ENCODE data around the gene GLRX5. TPM values are rescaled to one million over a fixed set of nuclear protein-coding genes. Genes with fewer than 3 reads are reported as not detected.
A peak's percentile ranks its signal among the peaks of the same experiment; 100 is the strongest.

The GLRX5 gene
- total RNA-seq, 1 experiment from 2014 or later = 62.2 TPM

GRCh38 chr14:95557291-95557690 lies 22.4 kb downstream of the GLRX5 start:
- no peak overlapping the region for H3K4me3 Mint-ChIP-seq
- Histone ChIP-seq H4K5ac (ENCODE audit: insufficient read length, low read depth, low read length) (no peak overlapping the region), H2BK5ac (ENCODE audit: insufficient read length, low read length) (no peak overlapping the region), H2AK5ac (ENCODE audit: insufficient read length, low read length) (no peak overlapping the region), H4K20me1 (ENCODE audit: control insufficient read depth, insufficient read depth, insufficient read length) (no peaks in the 10 kb centered on the region), H3T11ph (ENCODE audit: low read length) (no peak overlapping the region), H3K4me2 (ENCODE audit: insufficient read depth, insufficient read length, low read length) (no peak overlapping the region), H2BK20ac (ENCODE audit: low read depth, low read length, poor library complexity, severe bottlenecking) (no peak overlapping the region), H2BK15ac (ENCODE audit: low read depth, low read length) (no peak overlapping the region), H3K4ac (ENCODE audit: low read depth, low read length) (no peak overlapping the region), H3K27me3 (ENCODE audit: insufficient read depth, low read length) (peaks cover 3% of the 10 kb centered on the region; the same call in 1 of the 2 replicates), H3K9ac (ENCODE audit: extremely low read depth, insufficient read length, low read length) (no peak overlapping the region), H2AFZ (ENCODE audit: low read length) (no peak overlapping the region), H3K23me2 (ENCODE audit: insufficient read length, low read depth, low read length, poor library complexity, severe bottlenecking) (no peaks in the 10 kb centered on the region), H3K23ac (ENCODE audit: insufficient read length, low read depth, low read length) (no peak overlapping the region), H3K9me3 (ENCODE audit: control insufficient read depth, low read depth, low read length) (no peaks in the 10 kb centered on the region), H4K91ac (ENCODE audit: insufficient read length, low read depth, low read length) (no peak overlapping the region), H3K14ac (ENCODE audit: insufficient read depth, low read length) (no peak overlapping the region), H3K18ac (ENCODE audit: insufficient read length, low read depth, low read length) (no peak overlapping the region), H2BK12ac (ENCODE audit: insufficient read length, low read depth, low read length) (no peak overlapping the region), H3K79me2 (ENCODE audit: insufficient read depth, low read length) (no peaks in the 10 kb centered on the region), H3K56ac (ENCODE audit: insufficient read length, low read depth, low read length) (no peak overlapping the region), H3K4me1 (ENCODE audit: insufficient read depth, low read length) (no peaks in the 10 kb centered on the region), H4K8ac (replicated peaks; ENCODE audit: insufficient read length, low read depth, low read length) (no peak overlapping the region), H3K27ac (ENCODE audit: insufficient read length, low read depth, low read length) (no peak overlapping the region), H2BK120ac (ENCODE audit: low read depth, low read length, poor library complexity, severe bottlenecking) (no peak overlapping the region), H3K79me1 (ENCODE audit: insufficient read depth, low read depth, low read length, poor library complexity, severe bottlenecking) (no peaks in the 10 kb centered on the region)
- peaks cover 25 to 33% of the 10 kb centered on the region in 2 experiments for H3K4me1 Mint-ChIP-seq
- no peak overlapping the region for H3K27ac Mint-ChIP-seq
- H3K36me3 Mint-ChIP-seq (ENCODE audit: insufficient read depth in 1 of 3, low read depth in 3 of 3) = no peaks in the 10 kb centered on the region
- peak; percentile 59 for DNase-seq
- H3K9me3 Mint-ChIP-seq = no peaks in the 10 kb centered on the region
- WGBS (ENCODE audit: extremely low coverage, insufficient read length, low lambda C conversion rate) = no CpG with 5 or more reads among the region's 11 CpGs
- H3K27me3 Mint-ChIP-seq (ENCODE audit: low read depth) = peaks cover 64% of the 10 kb centered on the region
- TF ChIP-seq, protein P1, sequence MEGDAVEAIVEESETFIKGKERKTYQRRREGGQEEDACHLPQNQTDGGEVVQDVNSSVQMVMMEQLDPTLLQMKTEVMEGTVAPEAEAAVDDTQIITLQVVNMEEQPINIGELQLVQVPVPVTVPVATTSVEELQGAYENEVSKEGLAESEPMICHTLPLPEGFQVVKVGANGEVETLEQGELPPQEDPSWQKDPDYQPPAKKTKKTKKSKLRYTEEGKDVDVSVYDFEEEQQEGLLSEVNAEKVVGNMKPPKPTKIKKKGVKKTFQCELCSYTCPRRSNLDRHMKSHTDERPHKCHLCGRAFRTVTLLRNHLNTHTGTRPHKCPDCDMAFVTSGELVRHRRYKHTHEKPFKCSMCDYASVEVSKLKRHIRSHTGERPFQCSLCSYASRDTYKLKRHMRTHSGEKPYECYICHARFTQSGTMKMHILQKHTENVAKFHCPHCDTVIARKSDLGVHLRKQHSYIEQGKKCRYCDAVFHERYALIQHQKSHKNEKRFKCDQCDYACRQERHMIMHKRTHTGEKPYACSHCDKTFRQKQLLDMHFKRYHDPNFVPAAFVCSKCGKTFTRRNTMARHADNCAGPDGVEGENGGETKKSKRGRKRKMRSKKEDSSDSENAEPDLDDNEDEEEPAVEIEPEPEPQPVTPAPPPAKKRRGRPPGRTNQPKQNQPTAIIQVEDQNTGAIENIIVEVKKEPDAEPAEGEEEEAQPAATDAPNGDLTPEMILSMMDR (conservative IDR thresholded peaks at IDR 0.05) = no peak
